H1 (cell line): ENCODE data around the gene RRM2. TPM values are rescaled to one million over a fixed set of nuclear protein-coding genes. Genes with fewer than 3 reads are reported as not detected.

Experiments used
- CTCF ChIA-PET: fragments of 300-600 bp; sonication (Branson Sonifier 250); formaldehyde crosslinking; loops from one replicate; lab custom pipeline; 2021; ENCODE audit not compliant: partially characterized antibody; lab: Charles Lee
- POLR2A ChIA-PET: fragments of 300-600 bp; sonication (Branson Sonifier 250); formaldehyde crosslinking; loops from one replicate; lab custom pipeline; 2021; ENCODE audit warnings: inconsistent platforms; ENCODE audit not compliant: partially characterized antibody; lab: Charles Lee
- DNase-seq, 2 experiments: peaks; one replicate each; pipeline versions ENCODE4 v3.0.0 to v3.0.0-alpha.2; 2010 to 2022; ENCODE audit warnings: low spot score in 2 of 2, low read depth in 1 of 2, mixed read lengths in 1 of 2
- FAIRE-seq: peaks from 2 replicates; lab custom pipeline; 2011; peaks lifted over from hg19 to GRCh38; lab: Jason Lieb, UNC
- H2AFZ ChIP-seq: 2 replicates; pipeline ENCODE4 v1.8.1; 2012; ENCODE audit warnings: low read length, inconsistent platforms
- H2AK5ac ChIP-seq: 2 replicates; pipeline ENCODE4 v1.6.1; 2013; ENCODE audit warnings: low read depth, low read length
- H2BK120ac ChIP-seq: replicated peaks from 2 replicates; pipeline ENCODE3; 2013; ENCODE audit warnings: low read depth, low read length, inconsistent platforms
- H2BK12ac ChIP-seq: 2 replicates; pipeline ENCODE4 v1.6.1; 2013; ENCODE audit warnings: low read depth, low read length
- H2BK15ac ChIP-seq: 2 replicates; pipeline ENCODE4 v1.6.1; 2013; ENCODE audit warnings: low read length
- H2BK20ac ChIP-seq: 2 replicates; pipeline ENCODE4 v1.6.1; 2013; ENCODE audit warnings: low read length
- H2BK5ac ChIP-seq: 2 replicates; pipeline ENCODE4 v1.6.1; 2013; ENCODE audit warnings: low read depth, low read length
- H3K14ac ChIP-seq: 2 replicates; pipeline ENCODE4 v1.6.1; 2013; ENCODE audit warnings: inconsistent platforms; ENCODE audit not compliant: insufficient read length
- H3K18ac ChIP-seq: 2 replicates; pipeline ENCODE4 v1.6.1; 2013; ENCODE audit warnings: low read length; ENCODE audit errors: extremely low read depth
- H3K23ac ChIP-seq: 2 replicates; pipeline ENCODE4 v1.6.1; 2013; ENCODE audit warnings: inconsistent platforms; ENCODE audit not compliant: insufficient read length
- H3K23me2 ChIP-seq: 2 replicates; pipeline ENCODE4 v1.6.1; 2013; ENCODE audit warnings: low read depth, low read length
- H3K27ac ChIP-seq: 2 replicates; pipeline ENCODE4 v1.6.1; 2011; ENCODE audit warnings: low read depth, low read length, inconsistent platforms
- H3K27me3 ChIP-seq, 4 experiments: replicated peaks in 1 of 4; 1 replicate in 1 of 4; 2 replicates in 3 of 4; pipeline versions ENCODE4 v1.6.1 to v1.8.1; 2011 to 2013; ENCODE audit warnings: low read length in 3 of 4, mild to moderate bottlenecking in 3 of 4, inconsistent platforms in 2 of 4, mixed read lengths in 2 of 4, moderate library complexity in 1 of 4; ENCODE audit not compliant: control insufficient read depth in 3 of 4, insufficient read depth in 3 of 4; ENCODE audit errors: extremely low read depth in 1 of 4
- H3K36me3 ChIP-seq, 4 experiments: 2 replicates each; pipeline versions ENCODE4 v1.6.1 to v1.8.1; 2011 to 2013; ENCODE audit warnings: mild to moderate bottlenecking in 4 of 4, low read length in 3 of 4, moderate library complexity in 2 of 4, control low read depth in 1 of 4, inconsistent platforms in 1 of 4; ENCODE audit not compliant: insufficient read depth in 4 of 4, control insufficient read depth in 2 of 4
- H3K4ac ChIP-seq: replicated peaks from 2 replicates; pipeline ENCODE3; 2013; ENCODE audit warnings: low read length, low read depth, mixed read lengths, inconsistent platforms; ENCODE audit not compliant: insufficient read length
- H3K4me1 ChIP-seq, 4 experiments: replicated peaks in 1 of 4; 1 replicate in 1 of 4; 2 replicates in 3 of 4; pipeline versions ENCODE4 v1.6.1 to v1.8.1; 2011 to 2013; ENCODE audit warnings: low read length in 3 of 4, inconsistent platforms in 2 of 4, mixed read lengths in 1 of 4; ENCODE audit not compliant: insufficient read depth in 4 of 4, control insufficient read depth in 3 of 4
- H3K4me2 ChIP-seq, 2 experiments: 2 replicates each; pipeline versions ENCODE4 v1.6.1 to v1.8.1; 2011 to 2013; ENCODE audit warnings: low read depth in 2 of 2, low read length in 2 of 2, control low read depth in 1 of 2, inconsistent platforms in 1 of 2, mild to moderate bottlenecking in 1 of 2; ENCODE audit not compliant: insufficient read depth in 1 of 2
- H3K4me3 ChIP-seq, 4 experiments: fragments of 200-600, 300-600 bp in 1 of 4; sonication (generic), shearing (Covaris generic), sonication (Bioruptor Twin) in 1 of 4; 2 replicates each; pipeline versions ENCODE4 v1.5.1 to v1.8.1; 2011 to 2016; ENCODE audit warnings: low read length in 4 of 4, low read depth in 3 of 4, control low read depth in 2 of 4, inconsistent platforms in 2 of 4, mild to moderate bottlenecking in 2 of 4, mixed read lengths in 1 of 4, moderate library complexity in 1 of 4; ENCODE audit not compliant: insufficient read depth in 2 of 4; ENCODE audit errors: extremely low read depth in 1 of 4
- H3K56ac ChIP-seq: replicated peaks from 2 replicates; pipeline ENCODE3; 2013; ENCODE audit warnings: low read depth, mild to moderate bottlenecking, mixed read lengths, low read length, inconsistent platforms; ENCODE audit not compliant: insufficient read length
- H3K79me1 ChIP-seq: 2 replicates; pipeline ENCODE4 v1.6.1; 2013; ENCODE audit warnings: low read depth, low read length, control low read depth
- H3K79me2 ChIP-seq, 2 experiments: 2 replicates each; pipeline versions ENCODE4 v1.6.1 to v1.8.1; 2012 to 2013; ENCODE audit warnings: low read length in 2 of 2, mild to moderate bottlenecking in 2 of 2, inconsistent platforms in 1 of 2; ENCODE audit not compliant: insufficient read depth in 2 of 2, control insufficient read depth in 1 of 2
- H3K9ac ChIP-seq, 4 experiments: replicated peaks in 1 of 4; 1 replicate in 1 of 4; 2 replicates in 3 of 4; pipeline versions ENCODE4 v1.6.1 to v1.8.1; 2011 to 2013; ENCODE audit warnings: low read depth in 3 of 4, low read length in 3 of 4, control low read depth in 2 of 4, mild to moderate bottlenecking in 2 of 4, moderate library complexity in 2 of 4, inconsistent platforms in 1 of 4; ENCODE audit errors: extremely low read depth in 1 of 4
- H3K9me3 ChIP-seq, 2 experiments: 2 replicates each; pipeline versions ENCODE4 v1.6.1 to v1.8.1; 2012 to 2013; ENCODE audit warnings: mild to moderate bottlenecking in 2 of 2, moderate library complexity in 2 of 2, control low read depth in 1 of 2, inconsistent platforms in 1 of 2, low read depth in 1 of 2, low read length in 1 of 2, mixed read lengths in 1 of 2; ENCODE audit not compliant: insufficient read depth in 2 of 2
- H4K20me1 ChIP-seq, 2 experiments: replicated peaks in 1 of 2; 2 replicates each; pipeline versions ENCODE3 to v1.8.1; 2011 to 2013; ENCODE audit warnings: inconsistent platforms in 2 of 2, low read length in 2 of 2, mild to moderate bottlenecking in 1 of 2; ENCODE audit not compliant: insufficient read depth in 2 of 2, control insufficient read depth in 1 of 2
- H4K5ac ChIP-seq: 2 replicates; pipeline ENCODE4 v1.6.1; 2013; ENCODE audit warnings: low read length, low read depth, mixed read lengths, inconsistent platforms; ENCODE audit not compliant: insufficient read length
- H4K8ac ChIP-seq: 2 replicates; pipeline ENCODE4 v1.8.0; 2013; ENCODE audit warnings: mild to moderate bottlenecking, moderate library complexity, low read length, inconsistent platforms; ENCODE audit not compliant: insufficient read depth; ENCODE audit errors: extremely low read depth
- H4K91ac ChIP-seq: replicated peaks from 2 replicates; pipeline ENCODE3; 2013; ENCODE audit warnings: low read length, mixed read lengths, inconsistent platforms; ENCODE audit not compliant: insufficient read length
- KDM1A ChIP-seq: fragments of 200-600, 300-600 bp; sonication (generic); IDR thresholded peaks from 2 replicates; pipeline ENCODE4 v1.7.1; 2016; ENCODE audit warnings: mild to moderate bottlenecking, low read length, borderline replicate concordance
- NANOG ChIP-seq: IDR thresholded peaks from 2 replicates; pipeline ENCODE4 v1.6.1; 2011; ENCODE audit warnings: low read length, low read depth, mild to moderate bottlenecking, inconsistent platforms; ENCODE audit not compliant: insufficient read depth, poor library complexity, severe bottlenecking
- RAD21 ChIP-seq, 2 experiments: IDR thresholded peaks in 1 of 2; conservative IDR thresholded peaks in 1 of 2; 2 replicates each; pipeline ENCODE4 v1.6.1; 2011; ENCODE audit warnings: low read depth in 2 of 2, low read length in 2 of 2, improper control_type of control experiment in 1 of 2, inconsistent platforms in 1 of 2, mild to moderate bottlenecking in 1 of 2, moderate library complexity in 1 of 2
- SP4 ChIP-seq: IDR thresholded peaks from 2 replicates; pipeline ENCODE4 v1.6.1; 2012; ENCODE audit warnings: low read length, inconsistent platforms
- WGBS, 2 experiments: shearing (Covaris generic) in 1 of 2; methylation state at CpG; one replicate each; pipeline versions ENCODE4 v1.1.6 to v1.1.7; 2013 to 2015; ENCODE audit warnings: low lambda C conversion rate in 2 of 2, mixed read lengths in 2 of 2, inconsistent platforms in 1 of 2, low coverage in 1 of 2, missing lambda C conversion rate in 1 of 2; ENCODE audit not compliant: insufficient replicate concordance in 2 of 2, insufficient coverage in 1 of 2, insufficient read length in 1 of 2; ENCODE audit errors: extremely low coverage in 1 of 2, missing lambda C conversion rate in 1 of 2; 5-methylcytosine and 5-hydroxymethylcytosine counted together
- polyA plus RNA-seq, 7 experiments: library from polyadenylated mRNA; depleted of rRNA in 3 of 7; stranded (reverse) in 5 of 7; unstranded in 2 of 7; fragments of >200 nt in 5 of 7; fragments of 200-250 nt in 2 of 7; gene quantifications; 1 replicate in 5 of 7; 2 replicates in 1 of 7; 4 replicates in 1 of 7; pipeline versions ENCODE4 v1.2.1 to v1.2.3, GENCODE V29; 2011 to 2013; ENCODE audit warnings: missing spikeins in 2 of 7, mixed read lengths in 2 of 7
- total RNA-seq: library from RNA; stranded (reverse); fragmentation: NEBNext Ultra II Directional; extraction: Animal tissue kit (Norgen Biotek cat#: 25700); gene quantifications from 2 replicates; pipeline ENCODE4 v1.2.1, GENCODE V29; 2021
- TF ChIP-seq, protein P1 (sequence below): IDR thresholded peaks from 2 replicates; pipeline ENCODE4 v1.6.1; 2011; ENCODE audit warnings: low read length, improper control_type of control experiment
- TF ChIP-seq, protein P2 (sequence below): IDR thresholded peaks from 2 replicates; pipeline ENCODE4 v1.6.1; 2012; ENCODE audit warnings: inconsistent platforms

RRM2 gene
- total and polyA plus RNA-seq, 2 of the 8 experiments (the other 6 are each of a cell fraction or from before 2014, with no cell fraction given): 37.7 to 215 TPM

DNA sequence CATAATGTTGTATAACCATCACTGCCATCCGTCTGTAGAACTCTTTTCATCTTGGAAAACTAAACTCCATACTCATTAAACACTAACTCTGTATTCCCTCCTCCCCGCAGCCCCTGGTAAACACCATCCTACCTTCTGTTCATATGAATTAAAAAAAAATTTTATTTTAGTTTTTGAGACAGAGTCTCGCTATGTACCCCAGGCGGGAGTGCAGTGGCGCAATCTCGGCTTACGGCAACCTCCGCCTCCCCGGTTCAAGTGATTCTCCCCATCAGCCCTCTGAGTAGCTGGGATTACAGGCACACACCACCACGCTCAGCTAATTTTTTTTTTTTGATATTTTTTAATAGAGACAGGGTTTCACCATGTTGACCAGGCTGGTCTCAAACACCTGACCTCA is 52.9 kb downstream of the RRM2 start:
- Histone ChIP-seq H2BK12ac (no peak overlapping the region), H3K36me3 (no peaks in the 10 kb centered on the region), H3K23me2 (no peaks in the 10 kb centered on the region), H3K18ac (no peak overlapping the region), H3K14ac (no peak overlapping the region), H3K23ac (no peak overlapping the region), H2BK15ac (no peak overlapping the region), H3K79me2 (no peaks in the 10 kb centered on the region), H3K4me3 (no peak overlapping the region), H4K8ac (no peak overlapping the region), H4K5ac (no peak overlapping the region), H3K9ac (no peak overlapping the region), H3K9me3 (no peaks in the 10 kb centered on the region), H3K4me1 (peaks cover 0 to 4% (median 3%) of the 10 kb centered on the region in 4 experiments; a peak in 4 of 7 replicates), H3K4me2 (no peak overlapping the region), H3K79me1 (no peaks in the 10 kb centered on the region), H3K27me3 (no peaks in the 10 kb centered on the region), H2BK120ac (no peak overlapping the region), H2BK5ac (no peak overlapping the region), H2AK5ac (no peak overlapping the region), H3K27ac (no peak overlapping the region), H4K20me1 (peaks cover 0 to 5% of the 10 kb centered on the region in 2 experiments), H3K4ac (no peak overlapping the region), H3K56ac (no peak overlapping the region), H4K91ac (no peak overlapping the region), H2AFZ (no peak overlapping the region), H2BK20ac (no peak overlapping the region)
- CTCF ChIA-PET: interaction anchor here (0.7 kb wide), 1 partner anchor 28 kb away, joined by 3 read pairs; no protein-coding TSS in a partner anchor
- WGBS, 2 experiments: 97% methylated on average over 10 of the region's 10 CpGs; no CpG with 5 or more reads in 1 of the 2 experiments
- POLR2A ChIA-PET: no interaction called here
- TF ChIP-seq, protein P1, sequence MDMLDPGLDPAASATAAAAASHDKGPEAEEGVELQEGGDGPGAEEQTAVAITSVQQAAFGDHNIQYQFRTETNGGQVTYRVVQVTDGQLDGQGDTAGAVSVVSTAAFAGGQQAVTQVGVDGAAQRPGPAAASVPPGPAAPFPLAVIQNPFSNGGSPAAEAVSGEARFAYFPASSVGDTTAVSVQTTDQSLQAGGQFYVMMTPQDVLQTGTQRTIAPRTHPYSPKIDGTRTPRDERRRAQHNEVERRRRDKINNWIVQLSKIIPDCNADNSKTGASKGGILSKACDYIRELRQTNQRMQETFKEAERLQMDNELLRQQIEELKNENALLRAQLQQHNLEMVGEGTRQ: no peak
- no peak for TF ChIP-seq NANOG
- TF ChIP-seq, protein P2, sequence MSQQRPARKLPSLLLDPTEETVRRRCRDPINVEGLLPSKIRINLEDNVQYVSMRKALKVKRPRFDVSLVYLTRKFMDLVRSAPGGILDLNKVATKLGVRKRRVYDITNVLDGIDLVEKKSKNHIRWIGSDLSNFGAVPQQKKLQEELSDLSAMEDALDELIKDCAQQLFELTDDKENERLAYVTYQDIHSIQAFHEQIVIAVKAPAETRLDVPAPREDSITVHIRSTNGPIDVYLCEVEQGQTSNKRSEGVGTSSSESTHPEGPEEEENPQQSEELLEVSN: no peak
- TF ChIP-seq KDM1A: no peak
- TF ChIP-seq SP4: no peak
- TF ChIP-seq RAD21 (IDR thresholded peaks at IDR 0.05 in 1 of 2, conservative IDR thresholded peaks at IDR 0.05 in 1 of 2; ENCODE audit: low read depth in 2 of 2, low read length in 2 of 2): no peak
- FAIRE-seq (no peak), DNase-seq (no peak)
